ENCODE measurements around the gene GRIN3A. TPM values are rescaled to one million over a fixed set of nuclear protein-coding genes. Genes with fewer than 3 reads are reported as not detected.

GRIN3A gene
- total and polyA plus RNA-seq, 2 of the 4 experiments (the other 2 are of a cell fraction), result not detected

DNA sequence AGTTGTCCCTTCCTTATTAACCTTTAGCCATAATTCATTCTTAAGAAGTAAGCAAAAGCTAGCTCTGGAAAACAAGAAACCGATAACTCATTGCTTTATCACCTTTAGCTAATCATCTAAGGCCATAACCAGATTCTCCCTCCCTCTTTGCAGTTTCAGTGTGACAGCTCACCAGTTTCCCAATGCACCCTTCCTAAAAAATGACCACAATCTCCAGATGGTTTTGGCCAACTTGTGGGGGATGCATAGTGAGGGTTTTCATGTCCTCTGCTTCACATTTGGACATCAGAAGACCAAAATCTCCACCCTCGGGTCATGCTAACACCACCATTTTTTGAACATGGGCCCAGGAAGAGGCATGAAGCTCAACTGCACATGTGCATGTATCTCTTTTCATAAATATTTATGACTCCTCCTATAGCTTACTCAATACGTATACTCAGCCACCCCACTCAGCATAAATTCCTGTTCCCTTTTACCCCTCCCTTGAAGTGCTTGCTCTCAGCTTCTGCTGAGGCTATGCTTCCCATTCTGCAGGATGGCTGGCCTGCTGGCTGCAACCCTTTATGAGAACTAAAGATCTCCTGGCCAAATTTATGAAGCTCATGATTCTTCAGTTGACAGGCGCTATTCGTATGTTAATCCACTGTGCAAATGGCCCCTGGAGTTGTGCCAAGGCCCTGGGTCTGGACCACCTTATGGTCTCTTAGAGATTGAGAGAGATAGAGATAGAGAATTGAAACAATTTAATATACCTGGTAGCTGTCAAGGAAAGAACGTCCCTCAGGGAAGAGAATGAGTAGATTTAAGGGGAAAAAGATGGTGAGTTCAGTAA is 158.5 kb downstream of the GRIN3A start:
- no peak overlapping the region for H3K14ac ChIP-seq (replicated peaks; ENCODE audit: low read depth, low read length)
- H3K4ac ChIP-seq (ENCODE audit: low read depth, low read length), result no peak overlapping the region
- no peak overlapping the region for H4K5ac ChIP-seq (ENCODE audit: low read depth, low read length)
- 77% methylated on average over 3 of the region's 6 CpGs; no CpG with 5 or more reads in 1 of the 2 experiments for WGBS, 2 experiments (ENCODE audit: extremely low coverage in 2 of 2, insufficient read length in 1 of 2)
- no peak for DNase-seq
- no peaks in the 10 kb centered on the region for H3K27me3 ChIP-seq (ENCODE audit: control insufficient read depth, insufficient read depth, low read length)
- H3K18ac ChIP-seq (ENCODE audit: low read depth, low read length), result no peak overlapping the region
- ATAC-seq (ENCODE audit: low read depth), result no peak
- H3K4me2 ChIP-seq (ENCODE audit: low read depth, low read length), result no peak overlapping the region
- H3K27ac ChIP-seq (ENCODE audit: insufficient read depth, low read length), result no peak overlapping the region
- POLR2A ChIA-PET (ENCODE audit: unreplicated experiment), result no interaction called here
- H3K79me1 ChIP-seq (ENCODE audit: low read depth in 1 of 2, low read length in 2 of 2), result no peaks in the 10 kb centered on the region
- no peaks in the 10 kb centered on the region; the same call in 1 of the 2 replicates for H3K9me1 ChIP-seq (ENCODE audit: insufficient read depth, low read length)
- intact Hi-C loops (cut with micrococcal nuclease), result no loop called here
- H3K23ac ChIP-seq (ENCODE audit: low read depth, low read length), result no peak overlapping the region
- H3K4me3 ChIP-seq (ENCODE audit: insufficient read depth, low read depth, low read length), result no peak overlapping the region
- no peak overlapping the region for H2BK5ac ChIP-seq (ENCODE audit: low read depth, low read length, poor library complexity, severe bottlenecking)
- H3K9me3 ChIP-seq (ENCODE audit: control insufficient read depth, insufficient read depth, low read length), result no peaks in the 10 kb centered on the region
- no peak overlapping the region for H2BK20ac ChIP-seq (ENCODE audit: low read depth, low read length)
- H4K20me1 ChIP-seq (ENCODE audit: insufficient read depth, low read length), result no peaks in the 10 kb centered on the region
- no peak overlapping the region for H2AK9ac ChIP-seq (replicated peaks; ENCODE audit: low read depth, low read length, poor library complexity)
- CTCF ChIA-PET, result interaction anchor here (0.5 kb wide), 1 partner anchor 539 kb away, joined by 3 read pairs; no protein-coding TSS in a partner anchor
- no peak overlapping the region for H2BK120ac ChIP-seq (ENCODE audit: low read depth, low read length)
- no peak overlapping the region for H4K91ac ChIP-seq (ENCODE audit: insufficient read depth, low read depth, low read length)
- no peak overlapping the region for H2AK5ac ChIP-seq (ENCODE audit: low read depth, low read length)
- H3K56ac ChIP-seq (ENCODE audit: extremely low read depth, insufficient read depth, low read length), result no peak overlapping the region
- BruUV-seq (replicated peaks), result no TSS peak
- H3K9ac ChIP-seq (ENCODE audit: low read depth, low read length), result no peak overlapping the region
- peaks cover 6% of the 10 kb centered on the region; the same call in 1 of the 2 replicates for H3K4me1 ChIP-seq (ENCODE audit: control insufficient read depth, insufficient read depth, low read length)
- H2BK15ac ChIP-seq (ENCODE audit: low read depth, low read length), result no peak overlapping the region
- in situ Hi-C loops (cut with MboI; ENCODE audit: low sequenced_read_pairs), result no loop called here
- TF ChIP-seq FOS (IDR thresholded peaks at IDR 0.05; ENCODE audit: low read depth, low read length), result no peak
- no peaks in the 10 kb centered on the region for H3K36me3 ChIP-seq (ENCODE audit: control insufficient read depth, insufficient read depth, low read length)
- H2AFZ ChIP-seq (replicated peaks; ENCODE audit: low read length, poor library complexity), result no peak overlapping the region
- dilution Hi-C loops (cut with HindIII; ENCODE audit: low sequenced_read_pairs, unreplicated experiment), result no loop called here
- no peak overlapping the region for H4K8ac ChIP-seq (ENCODE audit: low read depth in 2 of 2, low read length in 2 of 2)
